Activated CD8-positive, alpha-beta memory T cell treated with anti-CD3 and anti-CD28 coated beads for 48 hours (primary cell): Measurements from ENCODE around the gene ST6GALNAC2.
"Not testable (repeated sequence)": the region's sequence is repeated elsewhere in the genome, so short reads cannot be mapped to it uniquely, and the experiment has no call there.

Source experiments
- DNase-seq, 3 experiments: peaks; one replicate each; pipeline ENCODE4 v3.0.0-alpha.2; 2020; ENCODE audit warnings: low read depth in 2 of 3, low spot score in 2 of 3

Gene ST6GALNAC2

DNA sequence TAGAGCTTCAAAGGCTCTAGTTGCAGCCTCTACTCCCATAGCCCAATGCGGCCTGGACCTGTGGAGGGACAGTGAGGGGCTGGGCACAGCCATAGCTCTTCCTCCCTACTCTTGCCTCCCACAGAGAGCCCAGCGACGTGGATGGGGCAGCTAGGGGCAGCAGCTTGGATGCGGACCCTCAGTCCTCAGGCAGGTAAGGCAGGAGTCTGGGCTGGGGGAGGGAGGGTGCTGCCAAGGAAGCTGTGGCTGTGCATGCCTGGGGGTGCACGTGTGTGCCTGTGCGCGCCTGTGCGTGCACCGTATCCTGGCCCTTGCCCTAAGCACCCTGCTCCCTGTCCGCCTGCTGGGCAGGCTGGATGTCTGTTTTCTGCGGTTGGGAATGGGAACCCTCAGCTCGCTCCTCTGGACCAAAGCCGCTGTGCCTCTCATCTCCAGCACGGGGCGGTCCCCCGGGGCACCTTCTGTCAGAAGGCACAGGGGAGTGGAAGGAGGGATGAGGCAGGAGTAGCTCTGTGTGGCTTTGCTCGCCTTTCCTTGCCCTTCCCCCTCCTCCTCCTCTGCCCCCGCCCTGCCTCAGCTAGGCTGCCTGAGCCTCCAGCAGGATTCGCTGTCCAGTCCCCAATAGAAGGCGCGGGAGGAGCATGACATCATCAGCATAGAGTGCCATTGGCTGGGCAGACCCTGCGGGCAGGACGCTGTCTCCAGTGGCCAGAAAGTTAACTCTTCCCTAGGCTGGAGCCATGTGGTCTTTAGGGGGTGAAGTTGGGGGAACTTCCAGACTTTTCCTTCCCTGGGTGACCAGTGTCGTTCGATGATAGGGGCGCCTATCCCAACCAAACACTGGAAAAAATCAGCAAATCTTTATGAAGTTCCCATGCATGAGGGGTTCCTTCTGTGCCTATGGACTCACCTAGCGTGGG is 45.0 kb downstream of the ST6GALNAC2 start:
- no peak for DNase-seq

DNA sequence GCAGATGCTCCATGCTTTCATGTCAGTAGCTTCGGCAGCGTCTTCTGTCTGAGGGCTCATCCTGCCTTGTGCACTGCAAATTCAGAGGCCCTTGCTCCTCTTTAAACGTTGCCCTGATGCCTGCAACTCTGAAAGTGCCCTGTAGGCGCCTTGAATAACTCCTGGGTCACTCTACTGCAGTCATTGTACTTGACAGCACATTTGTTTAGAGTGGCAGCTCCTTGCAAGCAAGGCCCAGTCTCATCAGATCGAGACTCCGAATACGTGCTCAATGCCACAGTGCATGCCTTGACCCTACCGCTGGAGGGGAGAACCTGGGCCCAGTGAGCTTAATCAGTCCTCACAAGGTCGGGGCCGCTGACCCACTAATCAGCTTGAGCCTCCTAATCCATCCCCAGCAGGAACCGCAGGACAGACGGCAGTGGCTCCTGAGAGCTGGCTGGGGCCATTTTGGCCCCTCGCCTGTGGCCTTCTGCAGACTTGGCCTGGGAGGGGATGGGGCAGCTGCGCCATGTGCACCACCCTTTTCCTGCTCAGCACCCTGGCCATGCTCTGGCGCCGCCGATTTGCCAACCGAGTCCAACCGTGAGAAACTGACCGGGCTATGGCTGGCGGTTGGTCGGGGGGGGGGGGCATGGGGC is 45.9 kb downstream of the ST6GALNAC2 start, which contains the start of gene PRCD:
PRCD (plus strand) TSS at position 414 of the 641 bp plus-strand sequence; CDS start at position 512, 98 bp downstream.
- no peak for DNase-seq

DNA sequence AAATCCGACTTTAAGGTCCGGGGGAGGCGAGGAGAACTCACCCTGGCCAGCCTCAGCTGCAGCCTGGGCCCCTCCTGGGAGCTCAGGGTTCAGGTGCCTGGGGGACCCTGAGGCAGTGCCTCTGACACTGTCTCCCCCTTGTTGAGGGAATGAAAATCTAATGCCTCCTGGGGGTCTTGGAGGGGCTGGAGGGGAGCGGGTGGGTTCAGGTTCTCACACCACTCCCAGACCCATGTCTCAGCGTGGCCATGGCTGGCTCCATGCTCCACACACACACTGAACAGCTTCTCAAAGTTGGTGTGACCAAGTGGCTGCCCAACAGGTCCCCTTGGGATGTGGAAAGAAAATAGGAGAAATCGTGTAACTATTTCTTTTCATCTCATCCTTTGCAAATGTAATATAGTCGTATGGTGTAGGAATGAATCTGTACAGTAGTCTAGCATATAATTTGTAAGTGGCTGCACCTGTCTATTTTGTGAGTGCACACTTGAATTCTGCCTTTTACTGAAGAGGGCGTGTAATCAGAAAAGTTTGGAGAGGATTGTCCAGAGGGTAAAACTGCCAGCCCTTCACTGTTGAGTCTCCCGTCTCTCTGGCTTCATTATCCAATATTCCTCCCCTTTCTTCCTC is 46.6 kb downstream of the ST6GALNAC2 start:
- DNase-seq, result no peak

DNA sequence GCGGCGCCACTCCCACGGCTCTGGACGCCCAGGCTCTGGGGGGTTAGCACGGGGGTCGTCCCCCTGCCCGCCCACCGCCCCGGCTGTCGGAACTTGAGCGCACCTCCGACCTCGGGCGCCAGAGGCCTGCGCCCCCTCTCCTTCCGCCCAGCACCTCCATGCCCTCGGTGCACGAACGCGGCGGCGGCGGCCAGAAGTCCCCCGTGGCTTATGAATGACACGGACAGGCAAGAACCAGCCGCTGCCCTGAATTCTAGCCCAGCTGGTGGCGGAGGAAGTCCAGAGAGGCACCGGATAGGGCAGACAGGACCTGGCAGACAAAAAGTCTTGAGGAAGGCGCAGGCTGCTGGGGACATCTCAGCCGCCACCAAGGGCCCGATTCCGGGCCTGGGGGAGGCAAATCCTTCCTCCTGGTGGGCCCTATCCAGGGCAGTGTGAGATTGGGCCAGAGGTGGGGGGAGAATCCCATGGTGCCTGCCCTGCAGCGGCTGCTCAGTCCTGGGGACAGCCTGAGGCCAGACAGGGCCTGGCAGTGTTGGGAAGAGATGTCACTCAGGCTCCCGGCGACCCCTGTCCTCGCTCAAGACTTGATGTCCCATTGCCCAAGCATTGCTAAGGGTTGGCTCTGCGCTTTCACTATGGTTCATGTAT is 47.3 kb downstream of the ST6GALNAC2 start:
- no peak for DNase-seq

DNA sequence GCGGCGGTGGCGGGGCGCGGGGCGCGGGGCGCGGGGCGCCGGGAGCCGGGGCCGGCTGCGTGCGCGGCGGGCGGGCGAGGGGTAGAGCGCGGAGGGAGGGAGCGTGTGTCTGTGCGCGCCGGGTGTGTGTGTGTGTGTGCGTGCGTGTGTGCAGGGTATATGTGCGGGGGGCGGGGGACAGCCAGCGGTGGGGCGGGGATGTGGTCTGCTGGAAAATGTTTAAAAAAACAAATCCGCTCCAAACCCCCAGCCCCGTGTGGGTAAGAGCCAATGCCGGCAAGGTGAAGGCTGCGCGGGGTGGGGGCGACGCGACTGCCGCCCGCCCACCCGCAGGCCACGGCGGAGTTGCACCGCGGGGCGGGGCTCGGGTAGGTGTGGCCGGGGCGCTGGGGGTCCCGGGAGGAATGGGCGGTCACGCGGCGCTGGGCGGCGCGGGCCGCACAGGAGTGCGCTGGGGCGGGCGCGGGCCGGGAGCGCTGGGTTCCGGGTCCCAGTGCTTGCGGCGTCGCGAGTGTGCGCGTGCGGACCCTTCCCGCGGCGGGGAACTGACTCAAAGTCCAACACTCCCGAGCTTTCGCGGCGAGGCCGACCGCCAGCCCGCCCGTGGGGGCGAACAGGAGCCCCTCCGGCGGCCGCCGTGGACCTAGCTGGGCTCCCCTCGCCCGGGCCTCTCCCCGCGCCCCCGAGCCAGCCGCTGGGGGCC is 47.9 kb downstream of the ST6GALNAC2 start, which contains the start of gene CYGB:
CYGB (minus strand) TSS at position 132 of the 703 bp plus-strand sequence. CDS start 167 bp downstream, outside the sequence.
- no peak for DNase-seq

DNA sequence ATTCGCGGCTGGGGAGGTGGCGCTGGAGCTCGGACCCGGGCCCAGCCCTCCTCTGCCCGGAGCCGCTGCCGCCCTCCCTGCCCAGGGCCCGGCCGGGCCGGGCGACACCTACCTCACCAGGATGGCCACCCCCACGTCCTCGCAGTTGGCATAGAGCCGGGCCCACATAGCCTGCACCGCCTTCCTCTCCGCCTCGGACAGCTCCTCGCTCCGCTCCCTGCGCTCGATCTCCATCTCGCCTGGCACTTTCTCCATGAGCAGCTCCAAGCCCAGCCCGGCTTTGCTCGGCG is 48.4 kb downstream of the ST6GALNAC2 start:
- no peak for DNase-seq

DNA sequence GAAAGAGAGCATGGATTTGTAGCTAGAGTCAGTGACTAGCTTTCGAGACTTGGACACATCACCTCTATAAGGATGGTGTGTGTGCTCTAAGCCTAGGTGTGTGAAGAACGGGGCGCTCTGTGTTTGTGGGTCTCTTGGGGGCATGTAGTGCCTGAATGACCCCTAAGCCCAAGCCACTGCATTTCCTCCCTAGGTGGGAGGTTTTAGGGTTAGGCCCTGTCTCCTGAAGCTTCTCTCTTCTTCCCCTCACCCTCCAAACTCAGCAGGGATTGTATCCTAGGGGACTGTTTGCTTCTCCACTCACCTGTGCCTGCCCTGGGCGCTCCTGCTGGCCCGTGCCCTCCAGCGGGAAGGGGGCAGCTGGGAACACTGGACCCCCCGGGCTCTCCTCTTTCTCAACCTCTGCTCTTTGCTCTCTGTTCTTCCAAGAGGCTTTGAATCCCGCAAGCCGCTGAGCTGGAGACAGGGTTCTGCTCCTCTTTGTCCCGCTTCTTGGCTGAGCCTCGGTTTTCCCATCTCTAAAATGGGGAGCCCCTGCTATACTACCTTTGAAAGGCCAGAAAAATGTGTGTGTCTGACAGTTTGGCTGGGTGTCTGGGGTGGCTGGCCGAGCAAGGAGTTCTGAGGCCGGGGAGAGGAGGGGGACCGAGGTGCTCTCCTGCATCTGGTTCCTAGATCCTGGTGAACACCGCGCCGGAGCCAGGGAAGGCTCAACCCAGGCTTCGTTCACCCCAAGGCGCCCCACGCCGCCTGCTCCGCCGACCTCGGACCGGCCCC is 49.0 kb downstream of the ST6GALNAC2 start:
- no peak for DNase-seq

DNA sequence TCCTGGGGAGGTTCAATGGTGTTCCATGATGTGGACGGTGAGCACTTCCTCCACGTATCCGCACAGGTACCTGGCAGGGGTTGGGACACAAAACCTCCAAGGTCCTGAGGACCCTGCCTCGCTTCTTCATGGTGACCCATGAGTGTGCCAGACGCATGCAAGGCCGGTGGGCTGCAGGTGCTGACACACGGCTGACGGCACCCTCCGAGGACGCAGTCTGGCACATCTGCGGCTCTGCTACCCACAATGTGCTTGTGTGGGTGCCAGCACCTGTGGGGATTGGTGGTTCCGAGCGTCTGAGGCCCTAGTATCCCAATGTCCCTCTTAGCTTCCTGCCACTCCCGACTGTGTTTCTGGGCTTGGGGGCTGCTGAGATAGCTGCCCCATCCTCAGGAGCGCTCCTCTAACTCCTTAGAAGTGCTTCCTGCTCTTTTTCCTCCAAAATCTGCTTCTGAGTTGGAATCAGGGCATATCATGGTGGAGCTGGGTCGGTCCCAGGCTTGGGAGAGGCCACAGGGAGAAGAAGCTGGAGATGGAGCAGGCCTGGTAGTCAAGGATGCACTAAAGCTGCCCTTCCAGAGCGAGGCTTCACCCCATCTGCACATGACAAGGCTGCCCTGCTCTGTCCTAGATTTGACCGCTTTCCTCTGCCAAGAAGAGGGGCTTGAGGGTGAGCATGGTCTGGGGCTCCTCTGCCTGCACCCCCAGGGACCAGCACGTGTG is 49.7 kb downstream of the ST6GALNAC2 start:
- DNase-seq, result no peak

DNA sequence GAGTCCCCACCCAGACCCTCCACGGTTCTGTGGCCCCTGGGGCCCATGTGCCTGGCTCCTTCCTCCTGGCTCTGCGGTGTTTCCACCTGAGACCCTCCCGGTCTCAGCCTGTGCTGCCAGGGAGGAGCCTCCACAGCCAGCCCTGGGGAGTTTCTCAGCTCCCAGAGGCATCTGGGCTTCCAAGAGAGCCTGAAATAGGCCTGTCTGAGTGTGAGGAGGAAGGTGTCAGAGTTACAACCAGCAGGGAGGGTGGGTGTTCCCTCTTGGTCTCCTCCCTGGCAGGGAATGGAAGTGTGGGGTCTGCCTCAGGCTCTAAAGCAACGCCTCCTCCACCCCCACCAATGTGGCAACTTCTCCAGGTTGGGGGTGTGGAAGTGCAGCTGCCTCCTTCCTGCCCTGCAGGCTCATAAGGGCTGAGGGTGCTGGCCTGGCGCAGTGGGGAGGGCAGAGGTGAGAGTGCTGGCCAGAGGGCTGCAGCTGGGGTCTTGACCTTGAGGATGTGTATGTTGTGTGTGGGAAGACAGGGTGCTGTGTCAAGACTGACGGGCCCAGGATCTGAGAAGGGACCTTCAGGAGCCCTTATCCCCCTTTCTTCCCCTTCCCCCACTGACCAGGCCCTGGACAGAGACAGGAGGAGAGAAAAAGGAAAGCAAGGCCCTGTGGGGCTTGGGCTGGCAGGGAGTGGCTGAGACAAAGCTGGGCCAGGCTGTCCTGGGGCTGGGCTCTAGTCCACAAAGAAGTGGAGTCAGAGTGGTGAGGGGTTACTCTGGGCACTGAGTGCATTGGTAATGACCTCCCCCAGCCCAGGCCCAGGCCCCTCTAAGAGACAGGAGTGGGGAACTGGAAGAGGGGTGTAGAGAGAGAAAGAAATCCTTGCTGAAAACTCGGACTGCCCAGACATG is 50.6 kb downstream of the ST6GALNAC2 start:
- DNase-seq, result no peak

DNA sequence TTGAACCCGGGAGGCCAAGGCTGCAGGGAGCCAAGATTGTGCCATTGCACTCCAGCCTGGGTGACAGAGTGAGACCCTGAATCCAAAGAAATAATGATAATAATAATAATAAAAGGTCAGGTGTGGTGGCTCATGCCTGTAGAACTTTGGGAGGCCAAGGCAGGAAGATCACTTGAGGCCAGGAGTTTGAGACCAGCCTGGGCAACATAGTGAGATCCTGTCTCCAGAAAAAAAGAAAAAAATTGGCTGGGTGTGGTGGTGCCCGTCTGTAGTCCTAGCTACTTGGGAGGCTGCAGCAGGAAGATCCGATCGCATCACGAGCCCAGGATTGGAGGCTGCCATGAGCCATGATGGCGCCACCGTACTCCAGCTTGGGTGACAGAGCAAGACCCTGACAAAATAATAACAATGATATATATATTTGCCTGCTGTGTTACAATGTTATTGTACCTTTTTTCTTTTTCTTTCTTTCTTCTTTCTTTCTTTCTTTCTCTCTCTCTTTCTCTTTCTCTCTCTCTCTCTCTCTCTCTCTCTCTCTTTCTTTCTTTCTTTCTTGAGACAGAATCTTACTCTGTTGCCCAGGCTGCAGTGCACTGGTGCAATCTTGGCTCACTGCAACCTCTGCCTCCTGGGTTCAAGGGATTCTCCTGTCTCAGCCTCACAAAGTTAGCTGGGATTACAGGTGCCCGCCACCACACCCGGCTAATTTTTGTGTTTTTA is 51.9 kb downstream of the ST6GALNAC2 start:
- DNase-seq, result not testable (repeated sequence)

DNA sequence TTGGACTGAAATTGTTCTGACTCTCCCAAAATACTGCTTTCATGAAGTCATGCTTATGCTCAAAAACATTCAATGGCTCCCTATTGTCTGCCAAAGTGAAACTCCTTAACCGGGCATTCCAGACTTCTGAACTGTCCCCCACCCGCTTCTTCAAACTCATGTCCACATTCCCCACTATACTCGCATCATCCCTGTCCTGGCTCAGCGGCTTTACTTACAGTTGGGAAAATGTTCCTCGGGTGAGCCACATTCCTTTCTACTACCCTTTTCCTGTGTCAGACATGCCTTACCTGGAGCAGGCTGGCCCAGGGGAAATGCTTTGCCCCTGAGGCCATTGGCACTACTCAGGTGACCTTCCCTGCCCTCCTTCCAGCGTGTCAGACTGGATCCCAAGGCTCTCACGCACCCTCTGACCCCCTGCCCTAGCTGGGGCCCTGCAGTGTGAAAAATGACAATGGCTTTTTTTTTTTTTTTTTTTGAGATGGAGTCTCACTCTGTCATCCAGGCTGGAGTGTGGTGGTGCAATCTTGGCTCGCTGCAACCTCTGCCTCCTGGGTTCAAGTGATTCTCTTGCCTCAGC is 53.5 kb downstream of the ST6GALNAC2 start:
- no peak for DNase-seq

DNA sequence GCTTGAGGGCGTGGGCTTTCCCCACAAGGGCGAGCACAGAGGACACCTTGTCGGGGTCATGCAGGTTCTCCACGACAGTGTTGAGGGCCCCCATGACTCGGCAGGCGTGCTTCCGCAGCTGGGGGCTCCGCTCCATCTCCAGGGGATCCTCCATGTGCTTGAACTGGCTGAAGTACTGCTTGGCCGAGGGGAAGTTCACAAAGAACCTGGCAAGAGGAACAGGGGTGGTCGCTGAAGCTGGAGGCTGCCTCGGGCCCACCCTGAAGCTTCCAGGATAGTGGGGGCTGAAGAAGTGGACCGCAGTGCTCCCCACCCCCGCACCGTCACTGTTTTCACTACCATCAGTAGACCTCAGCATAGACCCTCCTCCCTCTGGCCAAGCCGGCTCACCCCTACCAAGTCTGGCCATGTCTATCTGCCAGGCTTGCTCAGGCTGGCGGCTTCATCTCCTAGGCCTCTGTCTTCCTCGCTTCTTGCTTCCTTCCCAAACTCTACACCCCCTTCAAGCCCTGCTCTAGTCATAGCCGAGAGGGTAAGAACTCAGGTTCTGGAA is 54.1 kb downstream of the ST6GALNAC2 start:
- DNase-seq, result no peak

DNA sequence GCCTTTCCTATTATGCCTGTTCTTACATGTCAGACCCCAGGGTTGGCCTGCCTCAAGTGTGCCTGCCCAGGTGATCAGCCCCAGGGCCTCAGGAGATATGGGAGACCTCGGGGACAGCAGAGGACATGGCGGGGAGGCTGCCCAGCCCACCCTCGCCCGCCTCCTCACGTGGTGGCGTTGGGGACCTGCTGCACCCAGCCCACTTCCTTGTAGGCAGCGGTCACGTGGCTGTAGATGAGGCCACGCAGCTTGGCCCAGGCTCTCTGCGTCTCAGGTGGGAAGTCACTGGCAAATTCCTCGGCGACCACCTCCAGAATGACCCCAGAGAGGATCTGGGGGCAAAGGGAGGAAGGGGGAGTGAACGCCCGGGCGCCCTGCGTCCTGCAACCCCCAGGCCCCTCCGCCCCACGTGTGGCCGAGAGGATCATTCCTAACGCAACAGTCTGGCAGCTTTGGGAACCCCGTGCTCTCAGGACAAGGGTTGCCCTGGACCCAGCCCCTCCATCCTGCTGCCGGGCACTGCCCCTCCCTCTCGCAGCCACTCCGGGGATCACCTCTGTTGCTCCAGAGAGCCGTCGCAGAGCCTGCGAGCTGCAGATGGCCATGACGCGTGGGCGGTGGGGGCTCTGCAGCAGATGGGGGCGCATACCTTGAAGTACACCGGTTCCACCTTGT is 54.7 kb downstream of the ST6GALNAC2 start:
- no peak for DNase-seq

DNA sequence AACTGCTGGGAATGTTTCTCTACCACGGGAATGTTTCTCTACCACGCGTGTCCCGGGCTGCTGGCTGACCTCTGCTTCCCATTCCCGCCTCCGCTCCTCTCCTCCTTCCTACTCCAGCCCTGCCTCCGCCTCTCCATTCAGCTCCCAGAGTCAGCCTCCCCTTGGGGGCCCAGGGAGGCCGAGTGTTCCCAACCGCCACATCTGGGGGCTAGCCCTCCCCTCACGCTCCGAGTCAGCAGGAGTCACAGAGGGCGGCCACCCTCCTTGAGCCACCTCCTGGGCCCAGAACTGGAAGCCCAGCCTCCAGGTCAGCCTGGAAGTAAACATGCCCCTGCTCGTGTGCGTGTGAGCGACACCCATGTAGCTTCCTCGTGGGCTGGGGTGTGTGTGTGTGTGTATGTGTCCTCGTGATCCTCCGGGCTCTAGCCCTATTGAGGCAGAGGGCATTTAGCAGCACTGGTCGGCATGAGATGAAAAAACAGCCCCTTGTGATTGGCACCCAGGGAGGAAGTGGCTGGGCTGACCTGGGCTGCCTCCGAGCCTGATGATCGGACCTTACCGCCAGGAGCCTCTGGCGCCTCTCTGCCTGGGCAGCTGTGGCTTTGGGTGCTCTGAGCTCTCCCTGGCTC is 55.5 kb downstream of the ST6GALNAC2 start:
- no peak for DNase-seq

DNA sequence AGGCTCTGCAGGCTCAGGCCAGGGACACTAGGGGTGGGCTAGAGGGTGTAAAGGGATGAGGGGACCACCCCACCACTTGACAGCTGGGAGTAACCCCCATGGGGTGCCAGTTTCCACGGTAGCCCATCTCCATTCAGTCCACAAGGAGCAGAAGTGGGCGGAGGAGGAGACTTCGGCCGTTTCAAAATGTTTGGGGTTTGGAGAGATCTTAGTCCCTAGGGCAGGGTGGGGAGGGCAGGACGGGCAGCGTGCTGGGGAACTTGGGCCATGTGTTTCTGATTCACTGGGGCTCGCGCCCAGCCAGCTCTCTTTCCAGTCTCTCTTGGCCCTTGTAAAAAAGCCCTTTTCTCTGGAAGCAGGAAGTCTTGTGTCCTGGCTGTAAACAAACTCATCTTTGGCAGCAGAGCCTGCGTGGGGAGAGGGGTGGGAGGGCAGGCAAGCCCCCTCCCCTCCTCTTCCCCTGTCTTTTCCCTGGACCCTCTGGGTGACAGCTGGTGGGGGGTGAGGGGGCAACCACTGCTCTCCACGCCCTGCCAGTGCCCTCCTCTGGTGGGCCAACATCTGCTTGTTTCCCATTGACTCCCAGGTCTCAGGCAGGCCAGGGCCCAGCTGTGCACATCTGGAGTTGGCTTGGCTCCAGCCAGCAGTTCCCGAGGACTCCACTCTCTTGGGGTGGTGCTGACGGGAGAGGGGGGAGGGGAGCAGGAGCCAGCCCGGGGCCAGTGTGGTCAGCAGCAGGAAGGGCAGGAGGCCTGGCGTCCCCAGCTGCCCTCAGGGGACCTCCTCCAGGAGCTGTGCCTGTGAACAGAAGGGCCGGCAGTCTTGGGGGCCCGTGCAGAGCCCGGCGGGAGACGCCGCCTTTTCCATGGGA is 56.2 kb downstream of the ST6GALNAC2 start:
- no peak for DNase-seq
